OCI-LY3 (cell line): ENCODE measurements around the gene BMP7.

Experiments
- EZH2phosphoT487 ChIP-seq: fragments of 200-600 bp; shearing (Covaris generic); IDR thresholded peaks from 2 replicates; pipeline ENCODE4 v1.6.1; 2018; ENCODE audit warnings: antibody characterized with exemption, mixed run types, low read depth
- TF ChIP-seq, protein P1 (sequence below): fragments of 200-600, 300-600 bp; sonication (generic); IDR thresholded peaks from 2 replicates; pipeline ENCODE4 v1.5.1; 2014; ENCODE audit warnings: antibody characterized with exemption, low read length, low read depth

DNA sequence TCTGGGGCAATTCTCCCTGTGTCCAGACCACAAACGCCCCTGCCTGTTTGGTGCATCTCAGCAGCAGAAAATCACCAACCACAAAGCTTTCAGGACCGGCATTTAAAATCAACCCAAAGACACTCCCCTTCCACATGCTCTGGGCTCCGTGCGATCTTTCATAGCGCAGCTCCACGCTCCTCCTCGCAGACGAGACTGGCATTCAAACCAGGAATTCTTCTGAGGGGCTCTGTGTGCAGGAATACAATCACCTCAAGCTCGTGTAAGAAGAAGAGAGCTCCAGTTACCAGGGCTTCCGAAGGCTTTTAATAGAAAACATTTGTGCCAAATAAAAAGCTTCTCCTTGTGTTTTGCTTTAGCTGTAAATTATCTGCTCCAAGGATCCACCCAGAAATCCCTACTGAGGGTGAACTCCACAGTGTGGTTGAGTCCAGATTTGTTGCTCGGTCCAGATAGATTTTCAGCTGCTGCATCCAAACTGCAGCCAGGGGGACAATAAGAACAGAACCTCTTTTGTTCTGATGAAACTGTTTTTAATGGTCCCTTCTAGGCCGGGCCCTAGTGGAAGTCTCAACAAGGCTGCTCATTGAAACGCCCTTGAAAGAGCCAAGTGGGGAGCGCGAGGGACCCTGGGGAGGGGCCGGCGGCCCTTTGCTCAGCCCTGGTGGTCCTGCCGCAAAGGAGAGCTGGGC is 16.4 kb upstream of the BMP7 start:
- TF ChIP-seq EZH2phosphoT487 = no peak
- TF ChIP-seq, protein P1, sequence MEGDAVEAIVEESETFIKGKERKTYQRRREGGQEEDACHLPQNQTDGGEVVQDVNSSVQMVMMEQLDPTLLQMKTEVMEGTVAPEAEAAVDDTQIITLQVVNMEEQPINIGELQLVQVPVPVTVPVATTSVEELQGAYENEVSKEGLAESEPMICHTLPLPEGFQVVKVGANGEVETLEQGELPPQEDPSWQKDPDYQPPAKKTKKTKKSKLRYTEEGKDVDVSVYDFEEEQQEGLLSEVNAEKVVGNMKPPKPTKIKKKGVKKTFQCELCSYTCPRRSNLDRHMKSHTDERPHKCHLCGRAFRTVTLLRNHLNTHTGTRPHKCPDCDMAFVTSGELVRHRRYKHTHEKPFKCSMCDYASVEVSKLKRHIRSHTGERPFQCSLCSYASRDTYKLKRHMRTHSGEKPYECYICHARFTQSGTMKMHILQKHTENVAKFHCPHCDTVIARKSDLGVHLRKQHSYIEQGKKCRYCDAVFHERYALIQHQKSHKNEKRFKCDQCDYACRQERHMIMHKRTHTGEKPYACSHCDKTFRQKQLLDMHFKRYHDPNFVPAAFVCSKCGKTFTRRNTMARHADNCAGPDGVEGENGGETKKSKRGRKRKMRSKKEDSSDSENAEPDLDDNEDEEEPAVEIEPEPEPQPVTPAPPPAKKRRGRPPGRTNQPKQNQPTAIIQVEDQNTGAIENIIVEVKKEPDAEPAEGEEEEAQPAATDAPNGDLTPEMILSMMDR = no peak
